ENCODE results near the gene MSMO1. TPM values are rescaled to one million over a fixed set of nuclear protein-coding genes. Genes with fewer than 3 reads are reported as not detected.
"Not testable (repeated sequence)": the region's sequence is repeated elsewhere in the genome, so short reads cannot be mapped to it uniquely, and the experiment has no call there.

Gene MSMO1
- total RNA-seq: 51.8 to 54.4 TPM (median 54.2 TPM) in 3 replicates

GRCh38 chr4:165327211-165328100, at the start of gene MSMO1:
MSMO1 (plus strand) TSS chr4:165327669; CDS start chr4:165333371, 5,702 bp downstream.
- Mint-ChIP-seq H3K4me3 (no peak within 1 kb of the TSS), H3K4me1 (peaks cover 38% of the 10 kb centered on the region), H3K27ac (peak within 1 kb of the TSS; percentile 70), H3K9me3 (no peaks in the 10 kb centered on the region), H3K27me3 (ENCODE audit: low read depth) (no peaks in the 10 kb centered on the region), H3K36me3 (no peaks in the 10 kb centered on the region)
- peak; percentile 96 to 97 for DNase-seq (ENCODE audit: low spot score in 2 of 2, unreplicated experiment in 2 of 2)
- no peak for TF ChIP-seq CTCF (IDR thresholded peaks at IDR 0.05; ENCODE audit: unreplicated experiment)

- peaks cover 11% of the 10 kb centered on the region for H3K36me3 Mint-ChIP-seq
- H3K27ac Mint-ChIP-seq; H3K4me1 Mint-ChIP-seq; H3K9me3 Mint-ChIP-seq; DNase-seq (ENCODE audit: low spot score in 2 of 2, unreplicated experiment in 2 of 2); H3K4me3 Mint-ChIP-seq; H3K27me3 Mint-ChIP-seq (ENCODE audit: low read depth): not testable (repeated sequence)
These were observed 47.9 kb upstream of the MSMO1 start for GRCh38 chr4:165279531-165279930.

GRCh38 chr4:165284697-165285096, 42.8 kb upstream of the MSMO1 start:
- H3K4me3 Mint-ChIP-seq; H3K27me3 Mint-ChIP-seq (ENCODE audit: low read depth); H3K27ac Mint-ChIP-seq; DNase-seq (ENCODE audit: low spot score in 2 of 2, unreplicated experiment in 2 of 2); H3K9me3 Mint-ChIP-seq: not testable (repeated sequence)
- Mint-ChIP-seq H3K36me3 (peaks cover 15% of the 10 kb centered on the region), H3K4me1 (peaks cover 14% of the 10 kb centered on the region)

- H3K4me3 Mint-ChIP-seq; H3K27ac Mint-ChIP-seq; H3K9me3 Mint-ChIP-seq; H3K27me3 Mint-ChIP-seq (ENCODE audit: low read depth); DNase-seq (ENCODE audit: low spot score in 2 of 2, unreplicated experiment in 2 of 2): not testable (repeated sequence)
- Mint-ChIP-seq H3K36me3 (peaks cover 15% of the 10 kb centered on the region), H3K4me1 (peaks cover 14% of the 10 kb centered on the region)
These were observed 40.7 kb upstream of the MSMO1 start for GRCh38 chr4:165286619-165287340.

GRCh38 chr4:165288226-165288625, 39.2 kb upstream of the MSMO1 start:
- Mint-ChIP-seq H3K4me1 (peaks cover 14% of the 10 kb centered on the region), H3K9me3 (peaks cover 9% of the 10 kb centered on the region), H3K36me3 (peaks cover 11% of the 10 kb centered on the region), H3K27me3 (ENCODE audit: low read depth) (no peaks in the 10 kb centered on the region), H3K4me3 (no peak overlapping the region), H3K27ac (peak overlapping the region; percentile 19)
- DNase-seq (ENCODE audit: low spot score in 2 of 2, unreplicated experiment in 2 of 2): no peak
- TF ChIP-seq CTCF (IDR thresholded peaks at IDR 0.05; ENCODE audit: unreplicated experiment): no peak

- TF ChIP-seq CTCF (IDR thresholded peaks at IDR 0.05; ENCODE audit: unreplicated experiment): no peak
- Mint-ChIP-seq H3K4me1 (peaks cover 14% of the 10 kb centered on the region), H3K36me3 (peaks cover 11% of the 10 kb centered on the region), H3K9me3 (peaks cover 9% of the 10 kb centered on the region), H3K27ac (peak overlapping the region; percentile 19), H3K4me3 (no peak overlapping the region), H3K27me3 (ENCODE audit: low read depth) (no peaks in the 10 kb centered on the region)
- DNase-seq (ENCODE audit: low spot score in 2 of 2, unreplicated experiment in 2 of 2): no peak
These were observed 38.6 kb upstream of the MSMO1 start for GRCh38 chr4:165288639-165289422.
